OCI-LY7 (cell line): ENCODE results near the gene SUPT4H1.

Experiments
- EZH2phosphoT487 ChIP-seq: fragments of 200-600 bp; sonication (generic); IDR thresholded peaks from 2 replicates; pipeline ENCODE4 v1.6.1; 2018; ENCODE audit warnings: low read depth, borderline replicate concordance, mild to moderate bottlenecking, mixed run types, antibody characterized with exemption, low read length, moderate library complexity, mixed read lengths
- TF ChIP-seq, protein P1 (sequence below): fragments of 200-600 bp; sonication (generic); conservative IDR thresholded peaks from 2 replicates; pipeline ENCODE4 v1.5.1; 2014; ENCODE audit warnings: mild to moderate bottlenecking, antibody characterized with exemption, low read length, moderate library complexity, mixed read lengths

DNA sequence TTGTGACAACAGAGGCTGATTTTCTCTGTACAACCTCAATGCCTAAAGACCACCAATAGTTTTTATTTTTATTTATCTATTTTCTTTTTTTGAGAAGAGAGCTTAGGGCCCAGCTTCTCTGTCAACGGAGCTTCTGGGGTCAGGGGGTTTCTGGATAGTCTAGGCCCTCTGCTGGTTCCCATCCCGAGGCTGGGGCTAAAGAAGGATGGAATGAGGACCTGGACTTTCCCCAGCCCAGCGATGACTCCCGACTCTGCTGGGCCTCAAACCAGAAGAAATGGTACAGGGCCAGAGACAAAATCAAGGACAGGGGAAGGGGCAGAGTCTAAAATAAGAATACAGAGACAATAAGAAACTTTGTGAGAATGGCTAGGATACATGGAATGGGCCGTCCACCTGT is 17.7 kb downstream of the SUPT4H1 start:
- TF ChIP-seq, protein P1, sequence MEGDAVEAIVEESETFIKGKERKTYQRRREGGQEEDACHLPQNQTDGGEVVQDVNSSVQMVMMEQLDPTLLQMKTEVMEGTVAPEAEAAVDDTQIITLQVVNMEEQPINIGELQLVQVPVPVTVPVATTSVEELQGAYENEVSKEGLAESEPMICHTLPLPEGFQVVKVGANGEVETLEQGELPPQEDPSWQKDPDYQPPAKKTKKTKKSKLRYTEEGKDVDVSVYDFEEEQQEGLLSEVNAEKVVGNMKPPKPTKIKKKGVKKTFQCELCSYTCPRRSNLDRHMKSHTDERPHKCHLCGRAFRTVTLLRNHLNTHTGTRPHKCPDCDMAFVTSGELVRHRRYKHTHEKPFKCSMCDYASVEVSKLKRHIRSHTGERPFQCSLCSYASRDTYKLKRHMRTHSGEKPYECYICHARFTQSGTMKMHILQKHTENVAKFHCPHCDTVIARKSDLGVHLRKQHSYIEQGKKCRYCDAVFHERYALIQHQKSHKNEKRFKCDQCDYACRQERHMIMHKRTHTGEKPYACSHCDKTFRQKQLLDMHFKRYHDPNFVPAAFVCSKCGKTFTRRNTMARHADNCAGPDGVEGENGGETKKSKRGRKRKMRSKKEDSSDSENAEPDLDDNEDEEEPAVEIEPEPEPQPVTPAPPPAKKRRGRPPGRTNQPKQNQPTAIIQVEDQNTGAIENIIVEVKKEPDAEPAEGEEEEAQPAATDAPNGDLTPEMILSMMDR = no peak
- no peak for TF ChIP-seq EZH2phosphoT487
